Activated gamma-delta T cell (primary cell): Measurements from ENCODE around the gene PKDREJ.
"Not testable (repeated sequence)": the region's sequence is repeated elsewhere in the genome, so short reads cannot be mapped to it uniquely, and the experiment has no call there.

Source experiments
- DNase-seq: peaks from one replicate; lab custom pipeline; 2025; lab: John Stamatoyannopoulos, UW

PKDREJ gene

DNA sequence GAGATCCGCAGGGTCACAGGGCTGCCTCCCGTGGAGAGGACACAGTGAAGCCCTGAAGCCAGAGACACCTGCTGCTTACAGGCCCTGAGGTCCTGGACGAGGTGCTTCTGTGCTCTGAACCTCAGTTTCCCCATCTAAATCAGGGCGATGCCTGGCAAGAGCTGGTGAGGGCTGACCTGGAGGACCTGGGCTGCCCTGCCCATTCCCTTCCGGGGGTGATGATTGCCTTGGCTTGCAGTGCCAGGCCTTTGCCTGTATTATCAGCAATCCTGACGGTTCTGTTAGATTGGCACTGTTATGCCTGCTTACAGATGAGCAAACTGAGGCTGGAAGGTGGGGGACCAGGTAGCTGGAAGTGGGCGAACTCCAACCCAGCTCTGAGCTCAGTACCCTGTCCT lies 25.7 kb upstream of the PKDREJ start:
- DNase-seq, result no peak

DNA sequence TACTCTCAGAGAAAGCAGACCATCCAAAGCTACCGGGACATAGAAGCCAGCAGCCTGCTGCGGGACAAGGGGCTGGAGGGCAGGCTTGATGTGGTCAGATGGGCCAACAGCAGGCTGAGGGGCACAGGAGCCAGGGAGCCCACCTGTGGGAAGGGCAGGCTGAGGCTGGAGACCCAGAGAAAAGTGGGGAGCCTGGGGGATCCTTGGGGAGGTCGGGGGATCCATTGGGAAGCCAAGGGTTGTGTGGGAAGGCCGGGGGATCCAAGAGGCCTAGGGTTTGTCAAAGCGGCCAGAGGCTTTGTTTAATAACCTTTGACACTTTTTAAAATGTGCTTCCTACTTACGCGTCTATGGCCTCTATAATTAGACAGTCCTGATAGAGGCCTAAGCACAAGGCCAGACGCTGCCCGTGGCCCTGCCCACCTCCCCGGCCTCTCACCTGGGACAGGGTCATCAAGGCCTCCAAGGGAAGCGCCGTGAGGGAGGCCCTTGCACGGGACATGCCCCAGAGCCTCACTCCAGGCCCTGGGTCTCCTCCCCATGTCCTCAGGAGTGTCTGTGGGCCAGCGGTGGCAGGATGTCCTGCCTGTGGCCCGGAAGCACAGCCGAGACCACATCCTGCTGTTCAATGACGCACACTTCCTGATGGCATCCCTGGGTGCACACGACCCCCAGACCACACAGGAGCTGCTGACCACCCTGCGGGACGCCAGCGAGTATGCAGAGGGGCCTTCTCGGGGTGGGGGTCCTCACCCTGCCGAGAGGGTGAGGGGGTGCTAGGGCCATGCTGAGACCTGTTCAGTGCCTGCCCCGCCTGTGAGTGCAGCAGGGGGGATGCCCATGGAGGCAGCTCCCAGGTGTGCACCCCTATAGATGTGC lies 25.0 kb upstream of the PKDREJ start:
- peak; percentile 29 for DNase-seq

DNA sequence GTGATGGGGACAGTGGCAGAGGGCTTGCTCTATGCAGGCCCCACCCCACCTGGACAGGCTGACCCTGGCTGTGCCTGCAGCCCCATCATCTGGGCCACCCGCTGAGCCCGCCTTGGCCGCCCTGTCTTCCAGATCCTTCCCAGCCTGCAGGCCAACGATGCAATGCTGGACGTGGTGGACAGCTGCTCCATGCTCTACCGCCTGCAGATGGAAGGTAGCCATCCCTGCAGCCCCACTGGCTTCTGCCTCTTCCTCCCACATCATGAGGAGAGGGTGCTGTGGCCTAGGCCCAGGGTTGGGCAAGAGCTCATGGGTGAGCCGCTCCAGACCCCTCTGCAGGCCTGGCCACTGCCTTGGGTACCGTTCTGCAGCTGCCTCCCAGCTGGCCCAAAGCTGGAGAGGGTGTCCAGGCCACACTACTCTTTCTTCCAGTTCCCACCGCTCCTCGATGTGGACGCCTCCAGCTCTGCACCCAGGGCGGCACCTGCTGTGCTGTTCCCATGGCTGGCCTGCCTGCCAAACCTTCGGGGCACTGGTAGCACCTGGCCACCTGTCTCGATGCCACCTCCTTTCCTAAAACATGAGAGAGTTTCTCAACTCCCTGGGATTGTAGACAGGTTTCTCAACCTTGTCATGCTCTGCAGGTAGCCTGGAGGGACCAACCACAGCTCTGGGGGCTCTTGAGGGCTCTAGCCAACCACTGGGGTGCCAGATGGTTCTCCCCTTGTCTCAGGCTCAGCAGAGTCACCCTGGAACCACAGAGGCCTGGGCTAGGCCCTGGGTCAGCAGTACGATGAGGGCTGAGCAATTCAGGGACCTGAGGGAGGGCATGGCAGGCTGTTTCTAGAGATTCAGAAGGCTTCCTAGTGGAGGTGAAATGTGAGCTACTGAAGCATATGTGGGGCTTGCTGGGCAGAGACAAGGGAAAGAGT lies 24.1 kb upstream of the PKDREJ start:
- no peak for DNase-seq

DNA sequence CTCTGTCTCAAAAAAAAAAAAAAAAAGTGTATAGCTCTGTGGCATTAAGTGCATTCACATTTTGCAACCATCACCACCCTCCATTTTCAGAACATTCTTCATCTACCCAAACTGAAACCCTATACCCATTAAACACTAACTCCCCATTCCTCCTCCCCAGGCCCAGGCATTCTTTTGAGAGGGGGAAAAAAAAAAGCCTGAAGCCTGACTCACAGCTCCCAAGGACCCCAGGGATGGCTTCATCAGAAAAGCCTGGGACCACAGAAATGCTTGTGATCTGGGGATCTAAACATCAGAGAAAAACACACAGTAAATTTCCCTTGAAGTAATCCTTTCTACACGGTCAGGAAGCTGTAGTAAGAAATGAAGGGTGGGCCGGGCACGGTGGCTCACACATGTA lies 22.9 kb upstream of the PKDREJ start:
- no peak for DNase-seq

DNA sequence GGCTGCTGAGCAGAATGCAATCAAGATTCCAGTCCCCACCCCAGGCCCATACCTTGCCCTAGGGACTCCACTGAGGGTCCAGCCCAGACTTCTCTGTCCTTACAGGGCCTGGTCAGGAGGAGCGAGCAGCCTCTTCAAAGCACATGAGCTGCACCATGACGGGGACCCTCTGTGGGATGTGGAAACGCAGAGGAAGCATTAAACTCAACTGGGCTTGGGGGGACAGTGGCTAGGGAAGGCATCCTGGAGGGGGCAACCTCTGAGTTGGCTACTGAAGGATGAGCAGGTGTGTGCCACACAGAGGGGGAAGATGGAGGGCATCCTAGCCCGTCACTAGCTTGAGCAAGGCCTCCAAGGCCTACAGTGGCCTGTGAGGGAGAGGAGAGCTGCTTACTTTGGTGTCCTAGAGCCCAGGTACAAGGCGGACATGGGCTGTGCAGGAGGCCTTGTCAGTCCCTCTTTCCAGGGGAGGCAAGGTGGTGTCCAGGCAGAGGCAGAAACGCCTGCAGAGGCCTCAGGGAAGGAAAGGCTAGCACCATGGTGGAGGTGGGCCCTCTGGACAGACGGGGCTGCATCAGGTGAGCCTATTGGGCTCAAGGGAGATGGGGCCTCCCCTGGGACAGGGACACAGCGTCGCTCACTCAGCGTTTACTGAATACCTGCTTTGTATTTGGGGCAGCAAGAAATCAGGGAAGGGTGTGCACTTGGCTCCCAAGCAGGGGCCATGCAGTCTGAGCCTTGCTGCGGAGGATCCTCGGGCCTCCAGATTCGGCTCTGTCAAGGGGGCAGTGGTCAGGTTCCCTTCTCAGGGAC lies 18.9 kb upstream of the PKDREJ start:
- no peak for DNase-seq

DNA sequence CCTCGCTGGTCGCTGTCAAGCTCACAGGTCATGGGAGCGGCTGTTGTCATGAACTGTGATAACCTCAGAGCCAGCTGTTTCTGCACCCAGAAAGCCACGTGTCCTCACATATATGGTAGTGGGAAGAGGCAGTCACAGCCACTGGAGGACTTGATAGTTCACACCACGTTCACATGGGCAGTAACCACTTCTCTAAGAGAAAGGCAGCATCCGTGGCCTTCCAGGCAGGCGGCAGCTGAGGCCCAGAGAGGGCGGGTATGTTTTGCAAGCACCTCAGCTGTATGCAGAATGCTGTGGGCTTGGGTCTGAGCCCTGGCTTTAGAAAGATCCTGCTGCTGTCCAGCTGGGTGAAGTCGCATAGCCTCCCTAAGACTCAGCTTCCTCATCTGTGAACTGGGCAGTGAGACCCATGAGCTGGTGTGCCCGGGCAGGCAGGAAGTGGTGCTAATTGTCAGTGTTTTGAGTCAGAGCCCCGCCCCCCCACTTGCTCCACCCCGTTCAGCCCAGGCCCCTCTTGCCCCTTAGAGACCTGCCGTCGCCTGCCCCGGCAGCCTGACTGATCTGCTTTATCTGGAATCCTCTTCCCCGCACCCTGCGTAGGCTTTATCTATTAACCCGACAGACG lies 18.0 kb upstream of the PKDREJ start:
- peak; percentile 40 for DNase-seq

DNA sequence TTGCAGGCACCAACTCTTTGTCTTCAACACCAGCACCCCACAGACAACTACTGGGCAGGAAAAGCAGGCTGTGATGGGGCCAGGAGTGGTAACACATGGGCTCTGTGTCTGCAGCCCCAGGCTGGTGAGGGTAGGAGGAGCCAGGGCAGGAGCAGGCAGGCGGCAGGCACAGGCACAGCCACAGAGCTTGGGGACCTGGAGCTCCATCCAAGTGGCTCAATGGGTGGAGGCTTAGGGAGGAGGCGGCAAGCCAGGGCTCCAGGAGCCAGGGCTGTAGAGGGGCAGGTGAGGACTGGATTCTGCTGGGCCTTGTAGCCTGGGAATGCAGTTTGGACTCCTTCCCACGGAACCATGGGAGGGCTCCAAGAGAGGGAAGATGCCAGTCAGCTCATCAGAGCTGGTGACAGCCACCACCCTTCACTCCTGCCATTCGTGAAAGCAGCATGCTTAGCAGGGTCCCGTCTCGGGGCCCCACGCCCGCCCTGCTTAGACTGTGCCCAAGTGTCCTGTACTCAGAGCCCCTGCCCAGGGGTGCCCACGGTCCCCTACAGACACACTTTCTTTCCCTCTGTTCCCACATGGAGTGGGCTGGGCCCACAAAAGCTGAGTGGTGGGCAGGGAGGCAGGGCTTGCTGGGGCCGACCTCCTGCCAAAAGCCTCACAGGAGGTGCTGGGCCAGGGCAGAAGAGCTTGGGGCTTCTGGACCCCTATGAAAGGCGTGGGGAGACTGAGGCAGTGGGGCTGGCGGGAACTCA lies 17.1 kb upstream of the PKDREJ start:
- DNase-seq, result no peak

DNA sequence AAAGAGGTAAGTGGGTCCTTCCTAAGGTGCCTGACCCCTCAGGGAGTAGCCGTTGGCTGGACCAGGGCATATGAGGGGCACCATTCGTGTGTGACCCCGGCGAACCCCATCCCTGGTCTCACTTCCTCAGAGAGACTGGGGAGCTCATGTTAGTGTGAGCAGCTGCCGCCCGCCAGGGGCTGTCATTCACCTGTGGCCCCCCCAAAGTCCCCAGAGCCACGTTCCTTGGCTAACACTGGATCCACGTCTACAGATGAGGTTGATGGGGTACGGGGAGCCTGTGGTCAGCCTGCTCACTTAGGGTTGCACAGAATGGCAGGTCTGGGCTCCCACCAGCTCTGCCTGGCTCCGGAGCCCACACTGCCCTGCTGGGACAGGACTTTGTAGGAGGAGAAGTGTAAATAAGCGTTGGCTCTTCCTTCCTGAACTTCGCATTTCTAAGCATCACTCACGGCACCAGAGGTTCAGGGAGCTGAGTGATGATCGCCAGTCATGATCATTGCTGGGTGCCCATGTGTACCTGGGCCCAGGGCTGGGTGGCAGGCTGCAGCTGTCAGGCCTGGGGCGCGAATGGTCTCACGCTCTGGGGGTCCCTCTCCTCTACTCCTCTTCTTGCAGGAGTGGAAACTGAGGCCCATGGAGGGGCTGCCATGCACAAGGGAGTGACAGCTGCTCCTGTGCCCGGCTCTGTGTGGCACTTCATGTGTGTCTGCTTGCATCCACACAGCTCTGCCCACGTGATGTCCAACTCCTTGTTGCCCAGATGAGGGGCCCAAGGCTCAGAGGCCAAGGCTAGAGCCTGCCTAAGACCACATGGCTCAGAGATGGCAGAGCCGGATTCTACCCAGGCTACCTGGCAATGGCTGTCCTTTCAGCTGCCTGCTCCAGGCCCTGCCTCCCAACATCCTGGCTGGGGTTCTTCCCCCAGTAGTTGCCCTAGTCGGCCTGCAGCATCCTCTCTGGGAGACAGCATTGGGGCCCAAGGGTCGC lies 15.8 kb upstream of the PKDREJ start:
- no peak for DNase-seq

DNA sequence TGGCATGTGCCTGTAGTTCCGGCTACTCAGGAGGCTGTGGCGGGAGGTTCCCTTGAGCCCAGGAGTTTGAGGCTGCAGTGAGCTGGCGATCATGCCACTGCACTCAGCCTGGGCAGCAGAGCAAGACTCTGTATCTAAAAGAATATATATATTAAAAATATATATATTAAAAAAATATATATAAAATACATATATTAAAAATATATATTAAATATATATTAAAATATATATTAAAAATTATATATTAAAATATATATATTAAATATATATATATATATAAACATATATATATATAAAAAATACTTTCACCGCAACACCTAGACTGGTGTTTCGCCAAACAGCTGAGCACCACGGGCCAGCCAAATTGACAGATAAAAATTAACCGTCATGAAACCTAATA lies 13.4 kb upstream of the PKDREJ start:
- DNase-seq, result no peak

DNA sequence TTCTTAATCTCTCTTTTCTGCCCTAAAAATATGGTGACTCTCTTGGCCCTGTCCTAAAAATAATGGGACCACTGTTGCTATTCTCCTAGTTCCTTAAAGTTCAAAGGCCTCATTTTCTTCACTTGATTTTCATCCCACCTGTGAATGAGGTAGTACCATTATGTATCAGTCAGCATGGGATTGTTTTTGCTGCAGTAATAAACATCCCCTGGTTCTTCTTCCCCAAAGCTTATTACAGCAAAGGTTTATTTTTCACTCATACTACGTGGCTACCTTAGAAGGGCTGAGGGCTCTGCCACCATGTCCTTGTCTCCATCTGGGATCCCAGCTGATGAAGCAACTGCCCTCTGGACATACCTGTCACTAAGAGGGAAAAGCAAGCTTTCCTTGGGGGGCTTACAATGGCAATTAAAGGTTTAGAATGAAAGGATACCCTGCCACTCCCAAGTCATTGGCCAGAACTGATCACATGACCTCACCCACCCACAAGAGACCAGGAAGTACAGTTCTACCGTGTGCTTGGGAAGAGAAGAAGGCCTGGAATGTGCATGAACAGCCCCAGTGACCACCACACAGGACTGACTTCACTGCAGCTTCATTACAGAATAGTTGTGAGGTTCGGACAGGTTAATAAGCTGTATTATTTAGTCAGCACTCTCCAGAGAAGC lies 12.4 kb upstream of the PKDREJ start:
- DNase-seq, result no peak

DNA sequence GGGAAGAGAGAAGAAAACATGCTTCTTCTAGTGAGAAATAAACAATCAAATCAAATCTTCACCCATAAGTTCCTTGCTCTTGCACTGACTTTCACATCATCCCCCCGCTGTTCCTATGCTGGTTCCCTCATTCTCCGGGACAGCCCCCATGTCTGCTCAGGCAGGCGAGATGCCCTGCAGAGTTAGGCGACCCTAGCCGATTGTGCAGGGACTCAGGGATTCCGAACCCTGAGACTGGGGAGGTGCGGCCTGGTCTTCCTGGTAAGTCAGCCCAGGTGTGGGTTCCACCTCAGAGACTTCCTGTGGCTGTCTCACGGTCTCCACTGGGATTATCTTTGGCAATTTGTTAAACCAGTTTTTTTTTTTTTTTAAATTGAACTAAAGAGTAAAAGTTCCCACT lies 11.2 kb upstream of the PKDREJ start:
- DNase-seq, result no peak

DNA sequence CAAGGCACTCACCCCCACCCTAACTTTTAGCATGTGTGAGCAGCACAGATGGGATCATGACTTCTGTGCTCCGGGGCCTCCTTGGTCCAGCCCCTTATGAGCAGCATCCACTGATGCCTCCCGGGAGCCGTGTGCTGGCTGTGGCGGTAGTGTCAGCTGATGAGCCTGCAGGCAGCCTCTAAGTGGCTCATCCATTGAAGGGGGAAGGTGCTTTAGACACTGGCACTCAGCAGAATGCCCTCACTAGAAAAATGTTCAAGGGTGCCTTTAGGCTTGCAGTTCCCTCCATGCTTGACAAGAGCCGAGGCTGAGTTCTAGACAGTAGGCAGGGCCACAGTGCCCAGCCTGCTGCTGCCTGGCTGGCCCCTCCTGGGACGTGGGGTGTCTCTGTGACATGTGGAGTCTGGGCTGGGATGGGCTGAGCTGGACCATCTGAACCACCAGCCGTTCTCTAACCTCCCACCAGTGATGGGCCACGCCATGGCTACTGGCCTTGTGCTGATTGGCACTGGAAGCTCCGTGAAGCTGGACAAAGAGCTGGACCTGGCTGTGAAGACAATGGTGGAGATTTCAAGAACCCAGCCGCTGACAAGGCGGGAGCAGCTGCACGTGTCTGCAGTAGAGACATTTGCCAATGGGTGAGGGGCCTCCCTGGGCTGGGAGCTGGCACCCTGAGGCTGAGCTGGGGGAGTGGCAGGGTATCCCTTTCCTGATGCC lies 10.4 kb upstream of the PKDREJ start:
- DNase-seq, result no peak

DNA sequence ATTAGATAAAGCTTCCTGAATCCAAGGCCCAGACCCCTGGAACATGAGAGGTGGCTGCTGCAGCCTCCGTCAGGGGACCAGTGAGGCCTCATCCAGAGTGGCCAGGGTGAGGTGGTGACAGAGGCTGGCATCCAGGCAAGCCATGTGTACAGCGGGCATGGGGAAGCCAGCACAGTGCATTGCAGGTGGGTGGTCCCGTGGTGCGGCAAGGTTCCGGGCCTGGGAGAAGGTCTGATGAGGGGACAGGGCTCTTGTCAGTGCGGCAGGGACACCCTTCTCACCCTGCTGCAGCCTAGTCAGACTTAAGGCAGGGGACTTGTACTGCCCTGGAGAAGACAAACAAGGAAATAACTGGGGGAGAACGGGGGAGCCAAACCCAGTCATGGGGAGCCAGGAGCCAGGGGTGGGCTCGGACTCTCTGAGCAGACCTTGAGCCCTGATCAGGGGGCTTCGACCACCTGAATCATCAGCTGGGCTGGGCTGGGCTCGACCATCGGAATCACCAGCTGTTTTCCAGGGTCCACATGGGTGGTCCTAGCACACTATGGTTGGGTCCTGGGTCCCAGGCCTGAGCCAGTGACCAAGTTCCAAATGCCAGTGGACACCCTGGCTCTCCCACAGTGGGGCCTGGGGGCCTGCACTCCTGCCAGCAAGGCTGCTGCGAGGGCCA lies 9.8 kb upstream of the PKDREJ start:
- DNase-seq, result no peak

DNA sequence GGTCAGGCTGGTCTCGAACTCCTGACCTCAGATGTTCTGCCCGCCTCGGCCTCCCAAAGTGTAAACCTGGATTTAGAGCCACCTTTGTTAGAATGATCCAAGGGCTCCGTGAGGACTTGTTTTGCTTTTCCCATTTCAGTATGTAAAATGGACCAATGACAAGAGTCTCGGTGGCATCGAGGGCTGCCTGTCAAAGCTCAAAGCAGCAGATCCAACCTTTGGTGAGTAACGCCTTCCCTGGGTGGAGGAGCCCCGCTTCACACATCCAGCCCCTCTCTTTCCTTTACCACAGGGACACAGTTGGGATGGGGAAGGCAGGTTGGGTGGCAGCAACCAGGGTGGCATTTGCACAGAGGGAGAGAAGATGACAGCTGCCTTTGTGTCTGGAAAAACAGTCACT lies 9.1 kb upstream of the PKDREJ start:
- DNase-seq, result no peak

DNA sequence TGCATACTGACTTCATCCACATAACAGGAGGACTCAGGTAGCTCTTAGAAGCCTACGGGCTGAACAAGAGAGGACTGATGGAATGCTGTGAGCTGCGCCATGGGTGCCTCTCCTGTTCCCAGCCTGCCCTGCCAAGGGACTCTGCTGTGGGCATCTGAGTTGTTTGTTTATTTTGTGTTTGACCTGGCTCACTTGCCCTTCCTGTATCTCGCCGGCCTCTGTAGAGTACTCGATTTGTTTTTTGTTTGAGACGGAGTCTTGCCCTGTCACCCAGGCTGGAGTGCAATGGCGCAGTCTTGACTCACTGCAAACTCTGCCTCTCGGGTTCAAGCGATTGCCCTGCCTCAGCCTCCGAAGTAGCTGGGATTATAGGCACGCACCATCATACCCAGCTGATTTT lies 6.4 kb upstream of the PKDREJ start:
- no peak for DNase-seq

DNA sequence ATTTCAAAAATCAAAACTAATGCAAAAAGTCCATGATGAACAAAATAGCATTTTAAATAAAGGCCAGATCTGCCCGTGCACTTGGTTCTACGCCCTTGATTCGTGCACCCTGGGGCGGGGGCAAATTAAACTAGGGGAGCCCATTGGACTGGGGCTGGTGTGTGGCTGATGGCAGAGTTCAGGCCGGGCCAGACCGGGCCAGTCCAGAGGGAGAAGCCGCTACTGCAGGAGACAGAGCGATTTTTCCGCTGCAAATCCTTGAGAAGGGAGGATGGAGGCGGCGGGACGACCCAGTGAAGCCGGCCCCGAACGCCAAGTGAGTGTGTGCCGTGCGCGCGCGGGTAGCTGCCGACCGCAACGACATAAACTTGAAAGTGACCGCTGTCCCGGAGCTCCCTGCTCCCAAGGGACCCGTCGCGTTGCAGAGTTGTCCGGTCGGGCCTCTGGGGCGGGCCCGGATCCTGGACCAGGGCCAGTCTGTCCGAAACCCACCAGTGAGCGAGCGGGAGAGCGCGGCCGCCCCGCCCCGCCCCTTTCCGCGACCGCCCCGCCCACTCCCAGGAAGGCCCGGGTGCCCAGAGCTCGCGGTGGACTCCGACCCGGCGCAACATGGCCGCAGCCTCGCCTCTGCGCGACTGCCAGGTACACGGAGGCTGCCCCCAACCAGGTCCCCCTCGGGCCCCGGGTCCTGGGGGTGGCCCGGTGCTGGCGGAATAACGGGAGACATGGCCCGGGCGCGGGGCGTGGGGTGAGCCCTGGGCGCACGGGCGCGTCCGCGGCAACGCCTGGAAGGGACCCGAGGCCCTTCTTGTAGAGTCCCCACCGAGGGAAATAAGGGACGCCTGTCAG lies 4.5 kb upstream of the PKDREJ start, which contains the start of gene TTC38:
TTC38 (plus strand) TSS at position 578 of the 849 bp plus-strand sequence; CDS start at position 610, 32 bp downstream.
- peak; percentile 51 for DNase-seq

DNA sequence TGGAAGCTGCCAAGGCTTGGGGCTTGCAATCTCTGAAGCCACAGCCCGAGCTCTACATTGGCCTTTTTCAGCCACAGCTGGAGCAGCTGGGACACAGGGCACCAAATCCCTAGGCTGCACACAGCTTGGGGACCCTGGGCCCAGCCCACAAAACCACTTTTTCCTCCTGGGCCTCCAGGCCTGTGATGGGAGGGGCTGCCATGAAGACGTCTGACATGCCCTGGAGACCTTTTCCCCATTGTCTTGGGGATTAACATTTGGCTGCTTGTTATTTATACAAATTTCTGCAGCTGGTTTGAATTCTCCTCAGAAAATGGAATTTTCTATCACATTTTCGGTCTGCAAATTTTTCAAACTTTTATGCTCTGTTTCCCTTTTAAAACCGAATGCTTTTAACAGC lies 2.5 kb upstream of the PKDREJ start:
- DNase-seq, result not testable (repeated sequence)
